ENCODE data around the gene ADPRHL1.

Gene ADPRHL1

DNA sequence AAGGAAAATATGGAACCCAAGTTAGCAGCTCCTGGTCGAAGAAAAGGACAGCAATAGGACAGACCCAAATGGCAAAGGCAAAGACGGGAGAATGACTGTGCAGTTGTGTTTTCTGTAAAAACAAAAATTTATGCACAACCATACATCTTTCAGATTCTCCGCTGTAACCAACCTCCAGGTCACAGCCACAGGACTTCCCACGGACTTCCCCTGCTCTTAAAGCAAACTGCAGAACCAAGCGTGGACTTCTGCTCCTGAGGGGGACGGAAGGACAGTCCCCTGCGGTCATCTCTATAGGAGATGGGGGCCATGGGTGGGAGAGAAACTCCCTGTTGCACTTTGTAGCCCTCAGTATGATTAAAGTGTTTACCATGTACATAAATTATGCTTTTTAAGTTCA, 91.9 kb downstream of the ADPRHL1 start:
- H3K4me2 ChIP-seq (ENCODE audit: low read length): no peak overlapping the region
- TF ChIP-seq EZH2phosphoT487 (IDR thresholded peaks at IDR 0.05; ENCODE audit: borderline replicate concordance, low read length): no peak
- TF ChIP-seq, protein P1, sequence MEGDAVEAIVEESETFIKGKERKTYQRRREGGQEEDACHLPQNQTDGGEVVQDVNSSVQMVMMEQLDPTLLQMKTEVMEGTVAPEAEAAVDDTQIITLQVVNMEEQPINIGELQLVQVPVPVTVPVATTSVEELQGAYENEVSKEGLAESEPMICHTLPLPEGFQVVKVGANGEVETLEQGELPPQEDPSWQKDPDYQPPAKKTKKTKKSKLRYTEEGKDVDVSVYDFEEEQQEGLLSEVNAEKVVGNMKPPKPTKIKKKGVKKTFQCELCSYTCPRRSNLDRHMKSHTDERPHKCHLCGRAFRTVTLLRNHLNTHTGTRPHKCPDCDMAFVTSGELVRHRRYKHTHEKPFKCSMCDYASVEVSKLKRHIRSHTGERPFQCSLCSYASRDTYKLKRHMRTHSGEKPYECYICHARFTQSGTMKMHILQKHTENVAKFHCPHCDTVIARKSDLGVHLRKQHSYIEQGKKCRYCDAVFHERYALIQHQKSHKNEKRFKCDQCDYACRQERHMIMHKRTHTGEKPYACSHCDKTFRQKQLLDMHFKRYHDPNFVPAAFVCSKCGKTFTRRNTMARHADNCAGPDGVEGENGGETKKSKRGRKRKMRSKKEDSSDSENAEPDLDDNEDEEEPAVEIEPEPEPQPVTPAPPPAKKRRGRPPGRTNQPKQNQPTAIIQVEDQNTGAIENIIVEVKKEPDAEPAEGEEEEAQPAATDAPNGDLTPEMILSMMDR (IDR thresholded peaks at IDR 0.05; ENCODE audit: low read depth, low read length, poor library complexity, severe bottlenecking): no peak
- no peak overlapping the region for H3K4me3 ChIP-seq (ENCODE audit: low read length)
- H3K36me3 ChIP-seq (ENCODE audit: control insufficient read depth, low read length): no peaks in the 10 kb centered on the region
- H3K27me3 ChIP-seq (ENCODE audit: control insufficient read depth, low read length): peaks cover 31% of the 10 kb centered on the region
- no peaks in the 10 kb centered on the region for H3F3A ChIP-seq (ENCODE audit: control insufficient read depth, insufficient read depth)
- H4K20me1 ChIP-seq (ENCODE audit: control insufficient read depth, insufficient read depth, low read depth, low read length): no peaks in the 10 kb centered on the region
- H3K9me2 ChIP-seq (replicated peaks; ENCODE audit: control insufficient read depth, low read length): no peaks in the 10 kb centered on the region
- no peaks in the 10 kb centered on the region for H3K79me2 ChIP-seq (ENCODE audit: control insufficient read depth, low read length)
- H3K9me3 ChIP-seq (ENCODE audit: control insufficient read depth, insufficient read depth, low read length): no peaks in the 10 kb centered on the region
- H3K4me1 ChIP-seq (ENCODE audit: control insufficient read depth, low read length): no peaks in the 10 kb centered on the region
- no peak overlapping the region for H3K27ac ChIP-seq (ENCODE audit: low read depth, low read length)

DNA sequence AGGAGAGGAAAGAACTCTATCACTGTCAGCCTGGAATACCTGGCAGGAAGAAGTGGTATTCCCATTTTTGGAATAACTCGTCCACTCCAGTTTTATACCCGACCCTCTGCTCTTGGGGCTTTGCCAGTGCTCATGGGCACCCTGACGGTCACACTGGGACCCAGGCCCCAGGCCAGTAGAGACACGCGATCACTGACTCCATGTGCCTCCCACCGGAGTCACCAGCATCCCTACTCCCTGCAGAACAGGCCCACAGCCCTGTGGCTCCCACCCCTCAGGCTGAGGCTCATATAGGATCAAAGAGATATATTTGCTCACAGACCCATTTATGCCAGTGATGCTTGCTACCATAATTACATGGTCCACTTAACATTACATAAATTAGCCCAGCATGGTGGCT, 92.8 kb downstream of the ADPRHL1 start:
- no peak overlapping the region for H3K4me2 ChIP-seq (ENCODE audit: low read length)
- no peaks in the 10 kb centered on the region for H3K36me3 ChIP-seq (ENCODE audit: control insufficient read depth, low read length)
- H3K9me3 ChIP-seq (ENCODE audit: control insufficient read depth, insufficient read depth, low read length): no peaks in the 10 kb centered on the region
- no peak overlapping the region for H3K27ac ChIP-seq (ENCODE audit: low read depth, low read length)
- no peaks in the 10 kb centered on the region for H3K79me2 ChIP-seq (ENCODE audit: control insufficient read depth, low read length)
- no peaks in the 10 kb centered on the region for H3F3A ChIP-seq (ENCODE audit: control insufficient read depth, insufficient read depth)
- H3K27me3 ChIP-seq (ENCODE audit: control insufficient read depth, low read length): peaks cover 31% of the 10 kb centered on the region
- H3K4me1 ChIP-seq (ENCODE audit: control insufficient read depth, low read length): no peaks in the 10 kb centered on the region
- H4K20me1 ChIP-seq (ENCODE audit: control insufficient read depth, insufficient read depth, low read depth, low read length): no peaks in the 10 kb centered on the region
- no peak overlapping the region for H3K4me3 ChIP-seq (ENCODE audit: low read length)
- TF ChIP-seq EZH2phosphoT487 (IDR thresholded peaks at IDR 0.05; ENCODE audit: borderline replicate concordance, low read length): no peak
- TF ChIP-seq, protein P1 (IDR thresholded peaks at IDR 0.05; ENCODE audit: low read depth, low read length, poor library complexity, severe bottlenecking): no peak
- H3K9me2 ChIP-seq (replicated peaks; ENCODE audit: control insufficient read depth, low read length): no peaks in the 10 kb centered on the region

DNA sequence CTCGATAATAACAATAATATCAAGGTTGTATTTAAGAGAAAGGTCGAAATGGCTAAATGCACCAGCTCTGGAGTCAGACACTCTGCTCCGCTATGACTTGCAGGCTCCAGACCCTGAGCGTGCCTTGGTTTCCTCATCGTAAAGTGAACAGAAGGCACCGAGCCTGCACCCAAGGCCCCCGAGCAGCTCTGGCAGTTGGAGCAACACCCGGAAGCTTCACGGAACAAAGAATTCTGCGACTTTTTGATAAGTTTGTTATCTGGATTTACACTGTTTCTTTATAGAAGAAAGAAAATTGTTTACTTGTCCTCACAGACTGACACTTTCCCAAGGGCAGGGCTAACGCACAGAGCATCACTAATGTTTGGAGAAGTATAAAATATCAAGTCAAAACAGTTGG, 93.7 kb downstream of the ADPRHL1 start:
- Histone ChIP-seq H3K9me3 (ENCODE audit: control insufficient read depth, insufficient read depth, low read length) (no peaks in the 10 kb centered on the region), H3K9me2 (replicated peaks; ENCODE audit: control insufficient read depth, low read length) (no peaks in the 10 kb centered on the region), H3F3A (ENCODE audit: control insufficient read depth, insufficient read depth) (no peaks in the 10 kb centered on the region), H3K4me3 (ENCODE audit: low read length) (no peak overlapping the region), H3K79me2 (ENCODE audit: control insufficient read depth, low read length) (no peaks in the 10 kb centered on the region), H3K36me3 (ENCODE audit: control insufficient read depth, low read length) (no peaks in the 10 kb centered on the region), H3K27me3 (ENCODE audit: control insufficient read depth, low read length) (peaks cover 31% of the 10 kb centered on the region), H4K20me1 (ENCODE audit: control insufficient read depth, insufficient read depth, low read depth, low read length) (no peaks in the 10 kb centered on the region), H3K4me1 (ENCODE audit: control insufficient read depth, low read length) (no peaks in the 10 kb centered on the region), H3K27ac (ENCODE audit: low read depth, low read length) (no peak overlapping the region), H3K4me2 (ENCODE audit: low read length) (no peak overlapping the region)
- TF ChIP-seq EZH2phosphoT487 (IDR thresholded peaks at IDR 0.05; ENCODE audit: borderline replicate concordance, low read length): no peak
- TF ChIP-seq, protein P1 (IDR thresholded peaks at IDR 0.05; ENCODE audit: low read depth, low read length, poor library complexity, severe bottlenecking): no peak
